HG03064 (cell line): ENCODE results near the gene GRIP1.

ENCODE experiments used
- ATAC-seq: cut with Tn5 transposase; IDR thresholded peaks from one replicate; pipeline ENCODE4 v1.9.1; 2021; ENCODE audit warnings: low read depth; ENCODE audit not compliant: unreplicated experiment

The GRIP1 gene

GRCh38 chr12:66678338-66679275, at the start of gene GRIP1:
Gene GRIP1 (minus strand): TSS chr12:66679076. CDS start chr12:66678904, 172 bp downstream.
- ATAC-seq = no peak

- no peak for ATAC-seq
These were observed 47.7 kb upstream of the GRIP1 start for GRCh38 chr12:66726556-66726955.

- no peak for ATAC-seq
These were observed 46.2 kb upstream of the GRIP1 start for GRCh38 chr12:66725031-66725430.

GRCh38 chr12:66724616-66725015, 45.7 kb upstream of the GRIP1 start:
- ATAC-seq = no peak

GRCh38 chr12:66724026-66724425, 45.1 kb upstream of the GRIP1 start:
- ATAC-seq = no peak

- no peak for ATAC-seq
These were observed 41.0 kb upstream of the GRIP1 start for GRCh38 chr12:66719862-66720261.

GRCh38 chr12:66717036-66717673, 38.3 kb upstream of the GRIP1 start:
- no peak for ATAC-seq

GRCh38 chr12:66716522-66716921, 37.6 kb upstream of the GRIP1 start:
- ATAC-seq = no peak

- ATAC-seq = no peak
These were observed 35.8 kb upstream of the GRIP1 start for GRCh38 chr12:66714709-66715108.

GRCh38 chr12:66713984-66714383, 35.1 kb upstream of the GRIP1 start:
- no peak for ATAC-seq

GRCh38 chr12:66709893-66710292, 31.0 kb upstream of the GRIP1 start:
- ATAC-seq = no peak

GRCh38 chr12:66709457-66709773, 30.5 kb upstream of the GRIP1 start:
- ATAC-seq = no peak

GRCh38 chr12:66708704-66709456, 30.0 kb upstream of the GRIP1 start:
- no peak for ATAC-seq

GRCh38 chr12:66707002-66707697, 28.3 kb upstream of the GRIP1 start:
- no peak for ATAC-seq

GRCh38 chr12:66699738-66700482, 21.0 kb upstream of the GRIP1 start:
- no peak for ATAC-seq

- ATAC-seq = no peak
These were observed 19.7 kb upstream of the GRIP1 start for GRCh38 chr12:66698558-66698957.

- no peak for ATAC-seq
These were observed 18.5 kb upstream of the GRIP1 start for GRCh38 chr12:66697404-66697803.

- ATAC-seq = no peak
These were observed 16.1 kb upstream of the GRIP1 start for GRCh38 chr12:66694666-66695613.
